ENCODE data around the gene TMX3. TPM values are rescaled to one million over a fixed set of nuclear protein-coding genes. Genes with fewer than 3 reads are reported as not detected.

The TMX3 gene
- total RNA-seq, 4 donors from 2014 or later: 45.5 to 88.3 (median 57.0) TPM

GRCh38 chr18:68723539-68723938 lies 8.6 kb upstream of the TMX3 start:
- H3K36me3 ChIP-seq: no peaks in the 10 kb centered on the region

GRCh38 chr18:68722821-68723220 lies 7.9 kb upstream of the TMX3 start:
- H3K4me1 ChIP-seq: no peaks in the 10 kb centered on the region
- no peaks in the 10 kb centered on the region for H3K9me3 ChIP-seq
- TF ChIP-seq POLR2A (IDR thresholded peaks at IDR 0.05) (no peak), CTCF (IDR thresholded peaks at IDR 0.05) (no peak)
- no peaks in the 10 kb centered on the region for H3K36me3 ChIP-seq
- no peaks in the 10 kb centered on the region for H3K27me3 ChIP-seq
- no peak for DNase-seq
- H3K4me3 ChIP-seq: no peak overlapping the region
- H3K27ac ChIP-seq: peak overlapping the region in 1 of 4 donors; percentile 0

More at GRCh38 chr18:68723539-68723938, 8.6 kb upstream of the TMX3 start:
- Histone ChIP-seq H3K9me3 (no peaks in the 10 kb centered on the region), H3K4me1 (no peaks in the 10 kb centered on the region), H3K4me3 (no peak overlapping the region), H3K27ac (peak overlapping the region in 1 of 4 donors; percentile 0), H3K27me3 (no peaks in the 10 kb centered on the region)
- no peak for DNase-seq
- no peak for TF ChIP-seq CTCF (IDR thresholded peaks at IDR 0.05)
- no peak for TF ChIP-seq POLR2A (IDR thresholded peaks at IDR 0.05)

- peak overlapping the region; percentile 4 to 65 (median 37) for H3K27ac ChIP-seq
- no peaks in the 10 kb centered on the region for H3K4me1 ChIP-seq
- no peaks in the 10 kb centered on the region for H3K36me3 ChIP-seq
- no peak for TF ChIP-seq POLR2A (IDR thresholded peaks at IDR 0.05)
- TF ChIP-seq CTCF (IDR thresholded peaks at IDR 0.05): no peak
- H3K4me3 ChIP-seq: peak overlapping the region; percentile 8 to 37 (median 14)
- no peaks in the 10 kb centered on the region for H3K27me3 ChIP-seq
- H3K9me3 ChIP-seq: no peaks in the 10 kb centered on the region
- DNase-seq: no peak
Measured at GRCh38 chr18:68721681-68722583, 7.0 kb upstream of the TMX3 start.

- TF ChIP-seq POLR2A (IDR thresholded peaks at IDR 0.05) (no peak), CTCF (IDR thresholded peaks at IDR 0.05) (no peak)
- H3K27me3 ChIP-seq: no peaks in the 10 kb centered on the region
- H3K4me3 ChIP-seq: peak overlapping the region; percentile 77 to 98 (median 88)
- H3K9me3 ChIP-seq: no peaks in the 10 kb centered on the region
- DNase-seq: peak in 2 of 3 donors; percentile 25 to 50
- peaks cover 0 to 31% (median 0%) of the 10 kb centered on the region in 3 donors for H3K36me3 ChIP-seq
- H3K27ac ChIP-seq: peak overlapping the region; percentile 73 to 85 (median 78)
- peaks cover 0 to 12% (median 3%) of the 10 kb centered on the region in 4 donors for H3K4me1 ChIP-seq
Measured at GRCh38 chr18:68714366-68714711, 569 bp downstream of the TMX3 start.

GRCh38 chr18:68713796-68714195 lies 1.1 kb downstream of the TMX3 start:
- TF ChIP-seq POLR2A (IDR thresholded peaks at IDR 0.05) (no peak), CTCF (IDR thresholded peaks at IDR 0.05) (no peak)
- no peaks in the 10 kb centered on the region for H3K27me3 ChIP-seq
- H3K9me3 ChIP-seq: no peaks in the 10 kb centered on the region
- no peak for DNase-seq
- peaks cover 0 to 36% (median 0%) of the 10 kb centered on the region in 3 donors for H3K36me3 ChIP-seq
- peaks cover 0 to 12% (median 3%) of the 10 kb centered on the region in 4 donors for H3K4me1 ChIP-seq
- H3K27ac ChIP-seq: peak overlapping the region in 1 of 4 donors; percentile 73
- peak overlapping the region; percentile 77 to 98 (median 88) for H3K4me3 ChIP-seq
